BE2C (cell line): ENCODE data around the gene SMARCA2.

Source experiments
- DNase-seq: peaks from one replicate; pipeline ENCODE4 v3.0.0-alpha.2; 2020
- H3K27me3 ChIP-seq: fragments of 250-450 bp; sonication (Bioruptor Pico); 2 replicates; pipeline ENCODE4 v1.5.1; 2020; ENCODE audit warnings: mild to moderate bottlenecking
- H3K36me3 ChIP-seq: fragments of 250-450 bp; sonication (Bioruptor Pico); 2 replicates; pipeline ENCODE4 v1.5.1; 2020; ENCODE audit warnings: mild to moderate bottlenecking
- H3K4me1 ChIP-seq: fragments of 250-450 bp; sonication (Bioruptor Pico); 2 replicates; pipeline ENCODE4 v1.5.1; 2020
- H3K4me3 ChIP-seq: 2 replicates; pipeline ENCODE4 v1.5.1; 2011; ENCODE audit warnings: low read depth, low read length
- H3K9me3 ChIP-seq: fragments of 250-450 bp; sonication (Bioruptor Pico); 2 replicates; pipeline ENCODE4 v1.5.1; 2020
- TF ChIP-seq, protein P1 (sequence below): IDR thresholded peaks from 2 replicates; pipeline ENCODE4 v1.5.1; 2012; ENCODE audit warnings: mild to moderate bottlenecking, low read depth, low read length

SMARCA2 gene

DNA sequence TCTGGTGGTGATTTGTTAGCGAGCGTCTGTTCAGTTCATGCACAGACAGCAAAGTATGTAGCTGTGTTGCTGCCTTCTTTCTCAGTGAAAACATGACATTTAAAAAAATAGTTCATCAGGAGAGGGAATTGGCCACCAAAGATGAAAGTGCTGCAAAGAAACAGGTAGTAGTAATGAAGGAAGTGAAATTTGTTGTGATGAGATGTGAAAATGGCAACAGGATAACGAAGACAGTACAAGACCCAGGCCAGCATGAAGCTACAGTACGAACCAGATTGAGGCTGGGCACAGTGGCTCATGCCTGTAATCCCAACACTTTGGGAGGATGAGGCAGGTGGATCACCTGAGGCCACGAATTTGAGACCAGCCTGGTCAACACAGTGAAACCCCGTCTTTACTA is 136.0 kb downstream of the SMARCA2 start:
- no peaks in the 10 kb centered on the region for H3K4me1 ChIP-seq
- DNase-seq, result no peak
- H3K9me3 ChIP-seq, result no peaks in the 10 kb centered on the region
- H3K36me3 ChIP-seq, result no peaks in the 10 kb centered on the region
- TF ChIP-seq, protein P1, sequence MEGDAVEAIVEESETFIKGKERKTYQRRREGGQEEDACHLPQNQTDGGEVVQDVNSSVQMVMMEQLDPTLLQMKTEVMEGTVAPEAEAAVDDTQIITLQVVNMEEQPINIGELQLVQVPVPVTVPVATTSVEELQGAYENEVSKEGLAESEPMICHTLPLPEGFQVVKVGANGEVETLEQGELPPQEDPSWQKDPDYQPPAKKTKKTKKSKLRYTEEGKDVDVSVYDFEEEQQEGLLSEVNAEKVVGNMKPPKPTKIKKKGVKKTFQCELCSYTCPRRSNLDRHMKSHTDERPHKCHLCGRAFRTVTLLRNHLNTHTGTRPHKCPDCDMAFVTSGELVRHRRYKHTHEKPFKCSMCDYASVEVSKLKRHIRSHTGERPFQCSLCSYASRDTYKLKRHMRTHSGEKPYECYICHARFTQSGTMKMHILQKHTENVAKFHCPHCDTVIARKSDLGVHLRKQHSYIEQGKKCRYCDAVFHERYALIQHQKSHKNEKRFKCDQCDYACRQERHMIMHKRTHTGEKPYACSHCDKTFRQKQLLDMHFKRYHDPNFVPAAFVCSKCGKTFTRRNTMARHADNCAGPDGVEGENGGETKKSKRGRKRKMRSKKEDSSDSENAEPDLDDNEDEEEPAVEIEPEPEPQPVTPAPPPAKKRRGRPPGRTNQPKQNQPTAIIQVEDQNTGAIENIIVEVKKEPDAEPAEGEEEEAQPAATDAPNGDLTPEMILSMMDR, result no peak
- no peaks in the 10 kb centered on the region for H3K27me3 ChIP-seq
- H3K4me3 ChIP-seq, result no peak overlapping the region

DNA sequence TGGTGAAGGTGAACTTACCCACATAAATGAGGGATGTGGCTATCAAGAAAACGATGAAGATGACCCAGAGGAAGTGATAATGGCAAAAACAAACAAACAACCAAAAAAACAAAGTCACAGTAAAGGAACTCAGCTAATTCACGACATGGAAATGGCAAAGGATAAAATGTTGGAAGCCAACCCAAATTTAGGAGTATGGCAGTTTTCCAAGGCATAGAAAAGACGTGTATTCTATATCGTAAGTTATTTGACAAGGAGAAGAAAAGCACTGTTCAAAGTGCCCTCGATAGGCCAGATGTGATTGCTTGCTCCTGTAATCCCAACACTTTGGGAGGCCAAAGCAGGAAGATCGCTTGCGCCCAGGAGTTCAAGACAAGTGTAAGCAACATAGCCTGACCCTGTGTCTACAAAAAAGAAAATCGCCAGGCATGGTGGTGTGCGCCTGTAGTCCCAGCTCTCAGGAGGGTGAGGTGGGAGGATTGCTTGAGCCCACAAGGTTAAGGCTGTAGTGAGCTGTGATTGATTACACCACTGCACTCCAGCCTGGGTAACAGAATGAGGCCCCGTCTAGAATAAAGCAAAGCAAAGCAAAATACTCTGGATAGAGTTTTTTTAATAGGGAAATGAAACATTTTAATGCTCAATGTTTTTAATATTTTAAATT is 138.0 kb downstream of the SMARCA2 start:
- DNase-seq, result no peak
- TF ChIP-seq, protein P1, result no peak
- Histone ChIP-seq H3K4me1 (no peaks in the 10 kb centered on the region), H3K9me3 (no peaks in the 10 kb centered on the region), H3K4me3 (no peak overlapping the region), H3K36me3 (no peaks in the 10 kb centered on the region), H3K27me3 (no peaks in the 10 kb centered on the region)

- Histone ChIP-seq H3K4me3 (no peak overlapping the region), H3K36me3 (no peaks in the 10 kb centered on the region), H3K9me3 (no peaks in the 10 kb centered on the region), H3K27me3 (no peaks in the 10 kb centered on the region), H3K4me1 (no peaks in the 10 kb centered on the region)
- no peak for DNase-seq
- TF ChIP-seq, protein P1, result no peak
Measured at GRCh38 chr9:2153630-2154217, 138.6 kb downstream of the SMARCA2 start.

DNA sequence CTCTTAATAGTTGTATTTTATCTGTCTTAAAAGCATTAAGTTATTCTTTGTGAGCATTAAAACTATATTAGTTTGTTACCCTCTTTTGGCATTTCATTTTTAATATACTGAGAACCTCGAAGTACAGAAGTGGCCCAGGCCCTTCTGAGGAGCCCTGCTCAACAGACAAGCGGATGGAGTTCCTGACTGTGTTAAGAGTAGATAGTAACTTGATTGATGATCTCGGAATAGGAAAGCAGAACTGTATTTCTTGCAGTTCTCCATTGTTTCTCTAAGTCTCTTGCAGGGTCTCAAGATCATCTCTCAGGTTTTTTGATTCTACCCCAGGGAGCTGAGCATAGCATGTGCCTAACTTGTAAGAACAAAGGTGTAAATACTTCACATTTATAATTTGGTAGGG is 139.6 kb downstream of the SMARCA2 start:
- Histone ChIP-seq H3K9me3 (no peaks in the 10 kb centered on the region), H3K27me3 (no peaks in the 10 kb centered on the region), H3K4me3 (no peak overlapping the region), H3K4me1 (no peaks in the 10 kb centered on the region), H3K36me3 (no peaks in the 10 kb centered on the region)
- TF ChIP-seq, protein P1, result no peak
- no peak for DNase-seq

DNA sequence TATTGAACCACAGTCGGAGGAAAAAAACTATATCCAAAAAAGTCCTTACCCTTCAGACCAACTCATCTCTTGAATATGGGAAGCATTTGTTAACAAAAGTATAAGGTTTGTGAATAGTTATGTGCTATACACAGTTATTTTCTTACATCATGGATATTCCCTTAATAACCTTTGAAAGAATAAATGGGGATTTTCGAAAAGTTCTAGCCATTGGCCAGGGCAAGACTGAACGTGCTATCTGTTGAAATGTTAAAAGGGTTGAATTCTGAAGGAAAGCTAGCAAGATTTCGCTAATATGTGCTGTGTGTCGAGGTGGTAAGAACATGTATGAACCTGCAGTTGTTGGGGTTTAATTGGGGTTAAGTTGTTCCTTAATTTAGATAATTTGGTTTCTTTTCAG is 140.8 kb downstream of the SMARCA2 start:
- TF ChIP-seq, protein P1, result no peak
- Histone ChIP-seq H3K9me3 (no peaks in the 10 kb centered on the region), H3K27me3 (no peaks in the 10 kb centered on the region), H3K36me3 (no peaks in the 10 kb centered on the region), H3K4me1 (no peaks in the 10 kb centered on the region), H3K4me3 (no peak overlapping the region)
- no peak for DNase-seq
